H1 (cell line): Measurements from ENCODE around the gene SMOC2. TPM values are rescaled to one million over a fixed set of nuclear protein-coding genes. Genes with fewer than 3 reads are reported as not detected.

Experiments
- CBX5 ChIP-seq: fragments of 300-800, 300-1000 bp; sonication (generic); IDR thresholded peaks from 2 replicates; pipeline ENCODE4 v1.7.1; 2016; ENCODE audit warnings: antibody characterized with exemption, low read length, low read depth
- CHD7 ChIP-seq: fragments of 300-600 bp; sonication (generic); IDR thresholded peaks from 2 replicates; pipeline ENCODE4 v1.7.1; 2012; ENCODE audit warnings: low read length, moderate library complexity, mild to moderate bottlenecking, inconsistent platforms; ENCODE audit not compliant: insufficient replicate concordance
- CREB1 ChIP-seq: IDR thresholded peaks from 2 replicates; pipeline ENCODE4 v1.6.1; 2012; ENCODE audit warnings: inconsistent platforms
- GTF2F1 ChIP-seq: IDR thresholded peaks from 2 replicates; pipeline ENCODE4 v1.6.1; 2012; ENCODE audit warnings: low read depth, low read length, improper control_type of control experiment, borderline replicate concordance
- JUND ChIP-seq: IDR thresholded peaks from 2 replicates; pipeline ENCODE4 v1.6.1; 2011; ENCODE audit warnings: mild to moderate bottlenecking, improper control_type of control experiment, low read length
- MAX ChIP-seq: IDR thresholded peaks from 2 replicates; pipeline ENCODE4 v1.6.1; 2012; ENCODE audit warnings: inconsistent platforms
- NANOG ChIP-seq: IDR thresholded peaks from 2 replicates; pipeline ENCODE4 v1.6.1; 2011; ENCODE audit warnings: low read length, low read depth, mild to moderate bottlenecking, inconsistent platforms; ENCODE audit not compliant: insufficient read depth, poor library complexity, severe bottlenecking
- SAP30 ChIP-seq: fragments of 300-600 bp; sonication (generic); IDR thresholded peaks from 2 replicates; pipeline ENCODE4 v1.7.1; 2012; ENCODE audit warnings: low read length, moderate library complexity, mild to moderate bottlenecking, inconsistent platforms; ENCODE audit not compliant: insufficient read depth, insufficient replicate concordance
- SIN3A ChIP-seq, 2 experiments: IDR thresholded peaks in 1 of 2; conservative IDR thresholded peaks in 1 of 2; 2 replicates each; pipeline ENCODE4 v1.6.1; 2011 to 2012; ENCODE audit warnings: low read length in 2 of 2, improper control_type of control experiment in 1 of 2, low read depth in 1 of 2, mild to moderate bottlenecking in 1 of 2
- SP2 ChIP-seq: IDR thresholded peaks from 2 replicates; pipeline ENCODE4 v1.6.1; 2012; ENCODE audit warnings: mild to moderate bottlenecking, low read length, inconsistent platforms
- TCF12 ChIP-seq: IDR thresholded peaks from 2 replicates; pipeline ENCODE4 v1.6.1; 2011; ENCODE audit warnings: low read depth, mild to moderate bottlenecking, low read length
- polyA plus RNA-seq, 7 experiments: library from polyadenylated mRNA; depleted of rRNA in 3 of 7; stranded (reverse) in 5 of 7; unstranded in 2 of 7; fragments of >200 nt in 5 of 7; fragments of 200-250 nt in 2 of 7; gene quantifications; 1 replicate in 5 of 7; 2 replicates in 1 of 7; 4 replicates in 1 of 7; pipeline versions ENCODE4 v1.2.1 to v1.2.3, GENCODE V29; 2011 to 2013; ENCODE audit warnings: missing spikeins in 2 of 7, mixed read lengths in 2 of 7
- total RNA-seq: library from RNA; stranded (reverse); fragmentation: NEBNext Ultra II Directional; extraction: Animal tissue kit (Norgen Biotek cat#: 25700); gene quantifications from 2 replicates; pipeline ENCODE4 v1.2.1, GENCODE V29; 2021

SMOC2 gene
- total and polyA plus RNA-seq, 2 of the 8 experiments (the other 6 are each of a cell fraction or from before 2014, with no cell fraction given), result 7.7 to 8.5 TPM

GRCh38 chr6:168670401-168670985 is 229.5 kb downstream of the SMOC2 start (continued):
- no peak for TF ChIP-seq CHD7
- TF ChIP-seq MAX, result no peak
- TF ChIP-seq CBX5, result no peak
- TF ChIP-seq GTF2F1, result no peak
- TF ChIP-seq JUND, result no peak
- TF ChIP-seq TCF12, result no peak
- no peak for TF ChIP-seq SAP30
- no peak for TF ChIP-seq SIN3A (conservative IDR thresholded peaks at IDR 0.05 in 1 of 2, IDR thresholded peaks at IDR 0.05 in 1 of 2; ENCODE audit: low read depth in 1 of 2, low read length in 2 of 2)
- TF ChIP-seq NANOG, result no peak
- TF ChIP-seq CREB1, result no peak
- TF ChIP-seq SP2, result no peak
